Measurements from ENCODE around the gene FBXW8. TPM values are rescaled to one million over a fixed set of nuclear protein-coding genes. Genes with fewer than 3 reads are reported as not detected.
A peak's percentile ranks its signal among the peaks of the same experiment; 100 is the strongest.

FBXW8 gene
- total RNA-seq, 1 donor from 2014 or later, result 5.8 TPM

GRCh38 chr12:116867523-116867922, 43.2 kb upstream of the FBXW8 start:
- TF ChIP-seq, protein P1, sequence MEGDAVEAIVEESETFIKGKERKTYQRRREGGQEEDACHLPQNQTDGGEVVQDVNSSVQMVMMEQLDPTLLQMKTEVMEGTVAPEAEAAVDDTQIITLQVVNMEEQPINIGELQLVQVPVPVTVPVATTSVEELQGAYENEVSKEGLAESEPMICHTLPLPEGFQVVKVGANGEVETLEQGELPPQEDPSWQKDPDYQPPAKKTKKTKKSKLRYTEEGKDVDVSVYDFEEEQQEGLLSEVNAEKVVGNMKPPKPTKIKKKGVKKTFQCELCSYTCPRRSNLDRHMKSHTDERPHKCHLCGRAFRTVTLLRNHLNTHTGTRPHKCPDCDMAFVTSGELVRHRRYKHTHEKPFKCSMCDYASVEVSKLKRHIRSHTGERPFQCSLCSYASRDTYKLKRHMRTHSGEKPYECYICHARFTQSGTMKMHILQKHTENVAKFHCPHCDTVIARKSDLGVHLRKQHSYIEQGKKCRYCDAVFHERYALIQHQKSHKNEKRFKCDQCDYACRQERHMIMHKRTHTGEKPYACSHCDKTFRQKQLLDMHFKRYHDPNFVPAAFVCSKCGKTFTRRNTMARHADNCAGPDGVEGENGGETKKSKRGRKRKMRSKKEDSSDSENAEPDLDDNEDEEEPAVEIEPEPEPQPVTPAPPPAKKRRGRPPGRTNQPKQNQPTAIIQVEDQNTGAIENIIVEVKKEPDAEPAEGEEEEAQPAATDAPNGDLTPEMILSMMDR (IDR thresholded peaks at IDR 0.05; ENCODE audit: insufficient read depth, low read length, severe bottlenecking), result no peak
- no peak overlapping the region for H3K4me3 ChIP-seq (ENCODE audit: low read depth, low read length)
- FAIRE-seq (no peak), DNase-seq (ENCODE audit: low read depth) (no peak)
- no peaks in the 10 kb centered on the region for H3K27me3 ChIP-seq (ENCODE audit: control insufficient read depth, insufficient read depth, low read length)
- H3K36me3 ChIP-seq (ENCODE audit: control insufficient read depth, insufficient read depth, low read length), result no peaks in the 10 kb centered on the region

- Histone ChIP-seq H3K4me3 (ENCODE audit: low read depth, low read length) (no peak overlapping the region), H3K27me3 (ENCODE audit: control insufficient read depth, insufficient read depth, low read length) (no peaks in the 10 kb centered on the region), H3K36me3 (ENCODE audit: control insufficient read depth, insufficient read depth, low read length) (no peaks in the 10 kb centered on the region)
- no peak for DNase-seq (ENCODE audit: low read depth)
- TF ChIP-seq, protein P1 (IDR thresholded peaks at IDR 0.05; ENCODE audit: insufficient read depth, low read length, severe bottlenecking), result no peak
- no peak for FAIRE-seq
Measured at GRCh38 chr12:116870306-116870705, 40.4 kb upstream of the FBXW8 start.

DNA sequence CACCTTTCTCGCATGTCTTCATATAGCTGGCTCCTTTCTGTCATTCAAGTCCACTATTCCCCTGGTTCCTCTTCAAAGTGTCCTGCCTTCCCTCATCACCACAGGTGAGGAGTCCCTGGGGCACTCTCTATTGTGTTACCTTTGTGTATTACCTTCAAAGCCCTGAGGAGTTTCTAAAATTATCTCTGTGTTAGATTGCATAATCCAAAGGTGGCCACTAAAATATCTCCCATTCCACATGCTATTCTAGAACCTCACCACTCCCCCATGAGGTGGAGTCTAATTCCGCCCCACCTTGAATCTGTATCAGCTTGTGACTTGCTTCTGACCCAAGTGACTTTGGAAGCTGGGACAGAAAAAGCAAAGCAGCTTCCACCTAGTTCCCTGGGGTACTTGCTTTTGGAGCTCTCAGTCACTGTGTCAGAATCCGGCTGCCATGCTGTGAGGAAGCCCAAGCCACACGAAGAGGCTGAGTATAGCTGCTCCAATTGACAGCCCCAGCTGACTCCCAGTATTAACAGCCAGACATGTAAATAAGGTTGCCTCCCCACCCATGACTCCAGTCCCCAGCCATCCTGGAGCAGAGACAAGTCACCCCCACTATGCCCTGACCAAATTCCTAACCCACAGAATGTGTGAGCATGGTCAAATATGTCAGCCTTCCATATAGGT, 36.3 kb upstream of the FBXW8 start:
- H3K36me3 ChIP-seq (ENCODE audit: control insufficient read depth, insufficient read depth, low read length), result no peaks in the 10 kb centered on the region
- peaks cover 2% of the 10 kb centered on the region for H3K27me3 ChIP-seq (ENCODE audit: control insufficient read depth, insufficient read depth, low read length)
- TF ChIP-seq, protein P1 (IDR thresholded peaks at IDR 0.05; ENCODE audit: insufficient read depth, low read length, severe bottlenecking), result no peak
- H3K4me3 ChIP-seq (ENCODE audit: low read depth, low read length), result no peak overlapping the region
- no peak for DNase-seq (ENCODE audit: low read depth)
- FAIRE-seq, result no peak

DNA sequence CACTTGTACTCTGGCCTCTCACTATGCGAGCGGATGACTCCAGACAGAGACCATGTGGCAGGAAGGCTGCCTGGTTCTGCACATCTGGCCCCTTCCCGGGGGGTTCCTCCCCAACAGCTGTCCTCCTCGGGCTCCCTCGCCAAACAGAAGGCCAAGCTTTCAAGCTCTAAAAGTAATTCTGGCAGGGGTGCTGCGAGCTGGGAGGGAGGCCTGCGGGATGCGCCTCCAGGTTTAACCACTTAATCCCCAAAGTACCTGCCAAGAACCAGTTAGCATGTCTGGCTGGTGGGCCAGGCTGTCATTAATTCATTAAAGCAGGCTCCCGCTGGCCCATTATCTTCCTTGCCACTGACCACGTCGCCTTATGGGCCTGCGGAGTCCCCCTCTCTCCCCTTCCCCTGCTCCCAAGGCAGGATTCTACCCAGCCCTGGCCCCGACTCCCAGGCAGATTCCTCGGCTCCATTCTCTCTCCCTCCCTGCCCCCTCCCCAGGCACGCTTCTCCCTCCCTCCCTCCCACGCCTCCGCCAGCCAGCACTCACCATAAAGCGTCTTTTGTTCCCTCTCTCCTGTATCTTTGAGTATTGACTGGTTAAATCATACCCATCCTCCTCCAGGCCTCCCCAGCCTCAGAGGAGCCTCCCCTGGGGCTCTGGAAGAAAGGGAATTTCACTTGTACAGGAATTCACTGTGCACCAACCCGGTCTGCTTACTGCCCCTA, 34.4 kb upstream of the FBXW8 start:
- no peaks in the 10 kb centered on the region for H3K36me3 ChIP-seq (ENCODE audit: control insufficient read depth, insufficient read depth, low read length)
- H3K4me3 ChIP-seq (ENCODE audit: low read depth, low read length), result no peak overlapping the region
- peaks cover 10% of the 10 kb centered on the region for H3K27me3 ChIP-seq (ENCODE audit: control insufficient read depth, insufficient read depth, low read length)
- no peak for FAIRE-seq
- TF ChIP-seq, protein P1 (IDR thresholded peaks at IDR 0.05; ENCODE audit: insufficient read depth, low read length, severe bottlenecking), result no peak
- DNase-seq (ENCODE audit: low read depth), result no peak

GRCh38 chr12:116878567-116879508, 31.9 kb upstream of the FBXW8 start:
- peak overlapping the region; percentile 18 for H3K4me3 ChIP-seq (ENCODE audit: low read depth, low read length)
- peaks cover 21% of the 10 kb centered on the region for H3K27me3 ChIP-seq (ENCODE audit: control insufficient read depth, insufficient read depth, low read length)
- TF ChIP-seq, protein P1 (IDR thresholded peaks at IDR 0.05; ENCODE audit: insufficient read depth, low read length, severe bottlenecking), result no peak
- H3K36me3 ChIP-seq (ENCODE audit: control insufficient read depth, insufficient read depth, low read length), result no peaks in the 10 kb centered on the region
- peak; percentile 25 for DNase-seq (ENCODE audit: low read depth)
- FAIRE-seq, result no peak

All from bronchial epithelial cell (primary cell).